ENCODE results near the gene NPVF.

The NPVF gene

DNA sequence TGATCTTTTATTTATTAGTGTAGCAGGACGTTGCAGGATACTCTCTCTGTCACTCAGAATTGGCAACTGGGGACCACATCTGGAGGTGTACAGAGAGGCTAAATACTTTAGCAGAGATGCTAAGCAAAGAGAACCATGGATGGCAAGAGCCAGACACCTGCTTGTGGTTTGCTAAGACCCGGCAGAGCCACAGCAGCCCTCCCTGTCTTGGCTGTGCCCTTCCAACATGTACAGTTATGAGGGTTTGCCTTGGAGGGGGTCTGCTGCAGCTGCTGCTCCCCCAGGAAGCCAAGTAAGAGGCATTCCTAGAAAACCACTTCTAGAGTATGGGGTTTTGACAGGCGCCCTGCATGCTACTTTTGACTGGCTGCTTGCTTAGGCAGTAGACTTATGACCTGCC is 5.1 kb downstream of the NPVF start:
- no peak for DNase-seq

DNA sequence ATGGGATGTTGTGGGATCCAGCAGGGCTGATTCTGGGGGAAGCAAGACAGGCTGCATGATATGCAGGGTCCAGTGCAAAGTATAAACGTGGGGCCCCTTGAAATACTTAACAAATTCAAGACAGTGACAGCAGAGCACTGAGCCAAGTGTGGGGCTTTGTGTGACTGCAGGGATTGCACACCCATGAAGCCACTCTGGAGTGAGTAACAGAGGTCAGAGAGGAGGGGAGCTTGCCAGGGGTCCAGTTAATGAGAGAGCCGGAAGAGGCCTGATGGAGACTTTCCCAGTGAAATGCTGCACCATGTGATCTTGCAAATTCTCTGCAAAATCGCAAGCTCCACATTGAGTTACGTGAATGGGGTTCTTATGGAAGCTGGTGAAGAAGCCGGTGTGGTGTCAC is 5.6 kb downstream of the NPVF start:
- no peak for DNase-seq

DNA sequence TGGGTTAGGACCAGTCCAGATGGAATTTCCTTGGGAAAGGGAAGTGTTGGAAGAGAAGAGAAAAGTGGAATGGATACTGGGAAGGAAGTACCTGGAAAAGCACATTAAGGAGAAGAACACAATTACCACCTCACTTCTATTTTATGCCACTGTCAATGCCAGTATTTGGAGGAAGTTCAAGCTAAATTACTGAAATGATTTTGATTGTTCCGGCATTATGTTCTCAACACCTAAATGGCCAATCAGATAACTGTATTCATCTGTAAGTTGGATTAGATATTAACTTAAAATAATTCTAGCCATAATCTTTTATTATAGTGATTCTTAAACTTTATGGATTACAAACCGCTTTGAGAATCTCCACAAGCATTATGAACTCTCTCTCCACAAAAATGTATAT is 7.3 kb downstream of the NPVF start:
- no peak for DNase-seq

DNA sequence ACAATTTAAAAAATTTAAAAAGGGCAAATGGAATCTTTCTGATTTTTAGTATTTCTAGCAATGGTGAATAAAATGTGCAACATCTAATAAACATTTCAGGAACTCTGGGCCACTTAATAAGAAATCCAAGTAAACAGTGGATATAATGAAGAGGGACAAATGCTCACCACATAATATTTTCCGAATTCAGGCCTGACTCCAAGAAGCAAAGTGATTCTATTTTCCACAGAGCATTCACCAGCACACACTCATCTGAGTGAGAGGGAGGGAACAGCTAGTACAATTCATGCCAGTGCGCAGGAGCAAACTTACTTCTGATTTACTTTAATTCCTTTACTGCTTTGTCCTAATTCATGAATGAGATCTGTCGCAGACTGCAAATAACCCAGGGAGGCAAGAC is 10.1 kb downstream of the NPVF start:
- DNase-seq, result no peak

DNA sequence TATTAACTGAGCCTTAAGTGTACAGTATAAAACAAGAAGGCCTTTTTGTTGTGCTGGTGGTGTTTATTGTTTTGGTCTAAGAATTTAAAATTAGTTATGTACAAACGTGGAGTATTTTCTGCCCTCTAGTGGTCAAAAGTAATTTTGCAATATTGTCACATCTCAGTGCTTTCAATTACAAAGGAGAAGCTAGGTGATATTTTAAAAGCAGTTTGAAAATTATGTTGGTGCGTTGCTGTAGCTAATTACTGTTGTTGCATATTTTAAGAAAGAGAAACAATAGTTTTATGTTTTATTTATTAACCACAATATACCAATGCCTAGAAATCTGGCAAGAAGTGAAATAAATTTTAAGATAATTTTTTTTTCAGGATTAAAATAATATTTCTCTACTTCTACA is 11.4 kb downstream of the NPVF start:
- peak; percentile 22 for DNase-seq

DNA sequence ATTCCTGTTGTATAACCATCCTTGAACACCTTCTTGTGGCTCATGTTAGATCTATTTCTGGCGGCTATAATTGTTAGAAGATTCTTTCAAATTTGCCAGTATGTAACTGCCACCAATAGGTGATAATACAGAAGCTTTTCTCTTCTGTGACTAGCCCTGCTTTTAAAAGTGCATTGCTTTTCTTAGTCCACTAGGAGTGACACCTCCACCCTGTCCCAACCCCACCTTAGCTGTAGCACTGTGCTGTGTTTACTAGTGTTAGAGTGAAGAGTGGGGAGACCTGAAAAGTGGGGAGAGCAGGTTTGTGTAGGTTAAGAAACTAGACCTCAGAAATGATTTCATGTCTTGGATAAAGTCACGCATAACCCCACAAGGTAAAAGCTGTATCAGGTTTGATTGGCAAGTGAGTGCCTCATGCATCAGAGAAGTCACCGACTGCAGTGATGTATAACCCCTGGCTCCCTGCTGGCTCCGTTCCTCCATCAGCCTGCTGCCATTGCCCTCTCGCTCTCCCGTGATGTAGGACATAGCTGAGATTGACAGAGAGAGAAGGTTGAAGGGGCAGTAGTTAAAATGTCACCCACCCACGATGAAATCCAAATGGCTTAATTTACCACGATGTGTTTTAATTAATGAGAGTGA is 12.5 kb downstream of the NPVF start:
- DNase-seq, result no peak

DNA sequence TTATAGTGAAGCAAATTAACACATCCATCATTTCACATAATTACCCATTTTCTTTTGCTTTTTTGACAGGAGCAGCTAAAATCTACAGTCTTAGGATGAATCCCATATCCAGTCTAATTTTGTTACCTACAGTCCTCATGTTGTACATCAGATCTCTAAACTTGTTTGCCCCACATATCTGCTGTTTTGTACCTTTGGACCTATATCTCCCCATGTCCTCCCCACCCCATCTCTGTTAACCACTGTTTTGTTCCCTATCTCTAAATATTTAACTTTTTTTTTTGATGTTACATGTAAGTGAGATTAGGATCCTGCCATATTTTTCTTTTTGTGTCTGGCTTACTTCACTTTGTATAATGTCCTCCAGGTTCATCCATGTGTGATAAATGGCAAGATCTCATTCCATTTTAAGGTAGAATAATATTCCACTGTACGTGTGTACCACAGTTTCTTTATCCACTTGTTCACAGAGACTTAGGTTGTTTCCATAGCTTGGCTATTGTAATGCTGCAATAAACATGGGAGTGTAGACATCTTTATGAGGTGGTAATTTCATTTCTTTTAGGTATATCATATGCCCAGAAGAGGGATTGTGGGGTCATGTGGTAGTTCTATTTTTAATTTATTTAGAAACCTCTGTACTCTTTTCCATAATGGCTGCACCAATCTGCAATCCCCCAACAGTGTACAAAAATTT is 19.6 kb downstream of the NPVF start:
- DNase-seq, result no peak

DNA sequence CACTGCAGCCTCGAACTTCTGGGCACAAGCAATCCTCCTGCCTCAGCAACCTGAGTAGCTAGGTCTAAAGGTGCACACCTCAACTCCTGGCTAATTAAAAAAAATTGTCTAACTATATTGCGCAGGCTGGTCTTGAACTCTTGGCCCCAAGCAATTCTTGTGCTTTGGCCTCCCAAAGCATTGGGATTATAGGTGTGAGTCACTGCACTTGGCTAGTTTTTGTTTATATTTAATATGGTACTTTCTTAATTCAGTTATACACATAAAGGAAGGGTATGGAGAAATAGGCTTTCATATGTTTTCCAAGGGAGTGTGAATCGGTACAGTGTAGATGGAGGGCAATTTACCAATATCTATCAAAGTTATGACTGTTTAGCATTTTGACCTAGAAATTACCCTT is 20.4 kb downstream of the NPVF start:
- DNase-seq, result no peak

DNA sequence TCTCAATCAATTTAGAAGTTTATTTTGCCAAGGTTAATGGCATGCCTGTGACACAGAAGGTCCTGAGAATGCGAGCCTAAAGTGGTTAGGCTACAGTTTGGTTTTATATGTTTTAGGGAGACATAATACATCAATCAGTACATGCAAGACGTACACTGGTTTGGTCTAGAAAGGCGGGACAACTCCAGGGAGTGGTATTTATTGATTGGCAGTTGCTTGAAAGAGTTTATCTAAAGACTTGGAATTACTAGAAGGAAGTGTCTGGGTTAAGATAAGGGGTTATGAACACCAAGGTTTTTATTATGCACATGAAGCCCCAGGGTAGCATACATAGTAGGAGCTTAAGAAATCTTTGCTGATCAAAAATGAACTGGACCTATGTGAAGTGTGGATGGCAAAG is 21.5 kb downstream of the NPVF start:
- no peak for DNase-seq

DNA sequence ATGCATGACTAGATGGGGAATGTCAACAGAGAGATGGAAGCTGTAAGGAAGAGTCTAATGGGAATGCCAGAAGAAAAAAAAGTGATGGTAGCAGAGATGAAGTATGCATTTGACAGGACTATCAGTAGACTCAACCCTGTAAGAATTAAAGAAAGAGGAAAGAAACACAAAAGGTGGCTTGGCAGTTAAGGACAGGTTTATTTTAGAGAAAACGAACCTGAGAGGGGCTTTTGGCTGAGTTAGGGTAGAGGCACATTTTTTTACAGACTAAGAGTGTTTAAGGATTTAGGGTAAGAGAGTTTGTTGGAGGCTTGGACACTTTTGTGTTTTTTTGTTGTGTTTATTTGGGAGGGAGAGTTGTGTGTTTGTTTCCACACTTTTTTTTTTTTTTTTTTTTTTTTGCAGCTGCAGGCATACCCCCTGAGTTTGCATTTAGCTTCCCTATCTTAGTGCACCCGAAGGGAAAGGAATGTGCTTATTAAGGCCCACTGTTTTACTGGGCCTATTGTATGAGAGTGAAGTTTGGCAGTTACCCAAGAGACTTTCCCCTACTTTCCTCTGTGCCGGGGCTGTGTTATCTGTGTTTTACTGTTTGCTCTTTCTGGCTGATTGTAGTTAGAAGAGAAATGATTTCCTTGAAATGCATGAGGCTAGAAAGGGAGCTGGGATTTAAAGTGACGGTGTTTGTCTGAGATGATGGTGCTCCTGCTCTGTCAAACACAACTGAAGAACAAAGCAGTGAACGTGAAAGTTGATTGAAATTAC is 32.0 kb downstream of the NPVF start:
- DNase-seq, result no peak

DNA sequence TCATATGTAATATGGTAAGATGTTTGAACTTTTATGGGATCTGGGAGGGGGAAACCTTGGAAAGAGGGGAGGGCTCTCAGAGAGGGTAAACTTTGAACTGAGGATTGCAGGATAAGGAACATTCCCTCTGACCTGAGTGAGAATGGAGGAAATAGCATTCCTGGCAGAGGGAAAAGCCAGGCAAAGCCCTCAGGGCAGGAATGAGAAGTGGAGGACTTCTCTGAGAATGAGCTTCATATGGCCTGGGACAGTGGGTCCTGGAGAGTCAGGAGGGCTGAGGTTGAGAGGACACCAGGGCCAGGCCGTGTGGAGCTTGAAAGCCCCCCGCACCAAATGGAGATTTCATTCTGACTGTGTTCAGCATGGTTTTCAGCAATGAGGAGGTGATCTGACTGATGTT is 34.2 kb downstream of the NPVF start:
- no peak for DNase-seq

DNA sequence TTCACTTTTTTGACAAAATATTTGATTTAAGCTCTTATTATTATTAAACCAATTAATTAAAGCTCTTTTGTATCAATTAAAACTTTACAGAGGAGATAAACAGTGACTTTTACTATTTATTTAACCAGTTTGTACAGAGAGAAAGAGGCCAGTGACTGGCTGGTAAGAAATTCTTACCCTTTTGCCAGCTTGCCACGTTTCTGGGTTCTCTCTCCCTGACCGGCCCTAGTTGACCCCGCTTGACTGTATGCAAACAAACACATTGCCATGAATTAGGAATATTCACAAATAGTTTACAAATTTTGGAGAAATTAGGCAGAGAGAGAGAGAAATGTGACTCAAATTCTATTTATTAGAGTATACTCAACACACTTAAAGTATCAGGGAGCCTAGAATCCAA is 36.2 kb downstream of the NPVF start:
- no peak for DNase-seq

DNA sequence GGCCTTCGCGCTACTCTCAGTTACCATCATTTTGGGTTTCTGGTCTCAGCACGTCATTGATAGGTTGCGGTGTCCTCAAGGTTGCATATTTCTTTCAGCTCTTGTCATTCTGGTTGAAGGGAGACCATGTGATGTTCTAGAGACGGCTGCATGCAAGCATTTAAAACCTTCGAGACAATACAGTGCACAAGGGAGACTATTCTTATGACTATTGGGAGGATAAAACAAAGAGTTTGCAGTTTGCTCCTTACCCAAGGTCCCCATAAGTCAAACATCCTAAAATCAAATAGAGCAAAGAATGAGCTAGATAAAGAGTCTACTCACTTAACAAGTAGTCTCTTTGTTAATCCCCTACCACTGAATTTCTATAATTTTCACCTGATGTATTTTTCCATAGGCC is 39.1 kb downstream of the NPVF start:
- DNase-seq, result no peak

DNA sequence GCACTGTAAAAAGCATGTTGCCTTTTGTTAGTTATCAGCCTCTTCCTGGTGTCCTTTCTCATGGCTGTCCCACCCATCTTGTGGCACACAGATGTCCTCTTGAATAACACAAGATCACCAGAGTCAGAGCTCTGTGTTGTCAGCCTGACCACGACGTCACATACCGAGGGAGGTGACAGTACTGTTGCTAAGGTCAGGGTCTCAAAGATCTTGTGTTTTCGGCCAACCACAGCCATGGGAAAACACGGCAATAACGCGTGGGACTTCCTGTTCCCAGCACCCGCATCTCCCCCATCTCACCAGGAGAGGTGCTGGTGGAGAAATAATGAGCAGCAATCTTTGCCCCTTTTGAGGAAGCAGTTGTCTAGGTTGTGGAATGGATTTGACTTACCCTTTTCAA is 40.4 kb downstream of the NPVF start:
- no peak for DNase-seq

DNA sequence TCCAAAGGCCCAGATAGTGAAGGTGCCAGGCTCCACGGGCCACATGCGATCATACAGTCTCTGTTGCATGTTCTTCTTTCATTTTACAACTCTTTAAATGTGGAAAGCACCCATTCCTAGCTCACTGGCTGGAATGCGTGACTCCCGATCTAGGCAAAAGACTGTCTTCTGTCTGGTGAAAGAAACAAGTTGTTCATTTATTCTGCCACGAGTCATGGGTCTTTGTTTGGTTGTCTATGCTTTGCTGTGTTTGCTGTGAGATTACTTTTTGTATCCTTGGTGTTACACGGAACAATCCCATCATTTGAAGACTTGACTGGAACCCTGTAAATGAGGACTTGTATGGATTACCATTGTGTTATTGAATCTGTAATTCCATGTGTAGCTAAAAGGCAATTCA is 41.9 kb downstream of the NPVF start:
- no peak for DNase-seq

DNA sequence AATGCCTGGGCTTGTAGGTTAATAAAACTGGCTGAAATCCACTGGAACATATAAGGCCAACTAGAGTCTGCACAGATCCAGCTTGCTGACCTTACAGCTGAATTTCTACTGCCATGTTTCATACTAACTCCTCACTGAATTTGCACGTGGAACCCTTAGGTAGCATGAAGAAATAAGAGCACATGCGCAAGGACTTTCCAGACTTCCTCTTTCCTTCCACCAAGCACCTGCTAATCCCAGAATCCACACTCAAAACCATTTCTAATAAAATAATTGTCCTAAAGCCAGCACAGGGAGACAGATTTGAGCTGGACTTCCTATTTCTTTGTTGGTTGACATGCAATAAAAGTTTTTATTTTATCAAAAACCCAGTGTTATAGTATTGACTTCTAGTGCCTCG is 46.8 kb downstream of the NPVF start:
- no peak for DNase-seq

DNA sequence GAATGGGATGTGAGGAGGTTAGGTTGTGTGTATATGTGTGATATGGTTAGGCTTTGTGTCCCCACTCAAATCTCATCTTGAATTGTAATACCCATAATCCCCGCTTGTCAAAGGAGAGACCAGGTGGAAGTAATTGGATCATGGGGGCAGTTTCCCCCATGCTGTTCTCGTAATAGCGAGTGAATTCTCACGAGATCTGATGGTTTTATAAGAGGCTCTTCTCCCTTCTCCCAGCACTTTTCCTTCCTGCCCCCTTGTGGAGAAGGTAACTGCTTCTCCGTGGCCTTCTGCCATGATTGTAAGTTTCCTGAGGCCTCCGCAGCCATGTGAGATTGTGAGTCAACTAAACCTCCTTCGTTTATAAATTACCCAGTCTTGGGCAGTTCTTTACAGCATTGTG is 47.3 kb downstream of the NPVF start:
- no peak for DNase-seq

DNA sequence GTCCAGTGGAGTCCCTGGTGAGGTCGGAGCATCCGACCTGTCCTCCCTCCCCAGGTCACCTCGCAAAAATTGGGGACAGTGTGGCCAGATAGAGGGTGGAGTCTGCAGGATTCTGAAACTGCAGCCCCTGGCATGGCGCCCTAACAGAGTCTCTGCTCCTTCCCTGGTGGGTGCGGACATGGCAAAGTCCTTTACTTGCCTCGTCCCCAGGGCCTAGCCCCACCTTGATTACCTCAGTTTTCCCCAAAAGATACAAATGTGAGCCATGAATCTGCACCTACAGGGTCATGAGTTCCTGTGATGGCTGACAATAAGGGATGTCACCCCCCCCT is 47.7 kb downstream of the NPVF start:
- DNase-seq, result no peak

DNA sequence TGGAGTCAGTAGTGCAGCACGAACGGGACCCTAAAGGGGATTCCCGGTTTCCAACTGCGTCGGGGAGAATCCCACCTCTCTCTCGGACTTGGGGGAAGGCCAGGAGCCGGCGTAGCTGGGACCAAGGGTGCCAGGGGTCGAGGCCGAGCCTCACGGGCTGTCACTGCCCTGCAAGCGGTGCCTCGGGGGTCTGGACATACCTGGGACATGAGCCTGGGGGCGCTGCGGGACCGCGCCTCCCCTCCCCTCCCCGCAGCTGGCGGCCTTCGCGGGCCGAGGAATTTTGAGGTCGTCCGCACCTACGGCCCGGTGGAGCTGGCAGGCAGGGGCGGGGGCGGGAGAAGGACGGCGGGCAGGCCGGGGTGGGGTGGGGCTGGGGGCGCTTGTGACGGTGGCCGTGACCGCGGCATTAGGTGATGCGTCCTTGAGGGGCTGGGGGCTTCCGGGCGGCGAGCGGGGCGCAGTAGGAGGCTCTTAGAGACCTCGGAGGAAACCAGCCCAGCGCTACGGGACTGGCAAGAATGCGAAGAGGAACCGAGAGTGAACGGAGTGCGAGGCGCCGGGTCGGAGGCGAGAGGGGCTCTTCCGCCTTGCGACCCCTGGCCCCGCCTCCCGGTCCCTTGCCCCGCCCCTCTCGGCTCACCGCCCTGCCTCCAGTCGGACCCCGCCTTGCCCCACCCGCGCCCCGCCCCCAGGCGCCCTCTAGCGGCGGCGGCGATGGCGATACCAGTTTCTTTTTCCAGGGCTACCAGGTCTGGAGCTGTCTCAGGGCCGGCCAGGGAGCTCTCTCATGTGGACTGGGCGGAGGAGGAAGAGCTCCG is 48.3 kb downstream of the NPVF start:
- DNase-seq, result peak; percentile 53

DNA sequence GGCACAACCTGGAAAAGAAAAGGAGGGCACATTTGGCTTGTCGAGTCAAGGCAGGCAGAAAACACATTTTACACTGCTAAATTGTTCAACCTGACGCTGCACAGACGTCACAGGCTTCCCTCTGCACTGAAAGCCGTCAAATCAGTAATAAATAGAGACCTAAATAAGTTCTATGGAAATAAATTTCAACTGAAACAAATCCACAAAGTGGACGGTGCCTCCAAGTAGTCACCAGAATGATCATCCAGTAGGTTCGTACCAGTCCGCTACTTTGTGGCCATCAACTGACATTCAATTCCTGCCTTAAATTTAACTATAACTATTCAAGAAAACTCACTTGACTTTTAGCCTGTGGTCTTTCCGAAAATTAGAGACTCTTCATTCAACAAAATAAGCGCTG is 49.0 kb downstream of the NPVF start:
- no peak for DNase-seq
